ENCODE measurements around the gene INAFM2.

INAFM2 gene

DNA sequence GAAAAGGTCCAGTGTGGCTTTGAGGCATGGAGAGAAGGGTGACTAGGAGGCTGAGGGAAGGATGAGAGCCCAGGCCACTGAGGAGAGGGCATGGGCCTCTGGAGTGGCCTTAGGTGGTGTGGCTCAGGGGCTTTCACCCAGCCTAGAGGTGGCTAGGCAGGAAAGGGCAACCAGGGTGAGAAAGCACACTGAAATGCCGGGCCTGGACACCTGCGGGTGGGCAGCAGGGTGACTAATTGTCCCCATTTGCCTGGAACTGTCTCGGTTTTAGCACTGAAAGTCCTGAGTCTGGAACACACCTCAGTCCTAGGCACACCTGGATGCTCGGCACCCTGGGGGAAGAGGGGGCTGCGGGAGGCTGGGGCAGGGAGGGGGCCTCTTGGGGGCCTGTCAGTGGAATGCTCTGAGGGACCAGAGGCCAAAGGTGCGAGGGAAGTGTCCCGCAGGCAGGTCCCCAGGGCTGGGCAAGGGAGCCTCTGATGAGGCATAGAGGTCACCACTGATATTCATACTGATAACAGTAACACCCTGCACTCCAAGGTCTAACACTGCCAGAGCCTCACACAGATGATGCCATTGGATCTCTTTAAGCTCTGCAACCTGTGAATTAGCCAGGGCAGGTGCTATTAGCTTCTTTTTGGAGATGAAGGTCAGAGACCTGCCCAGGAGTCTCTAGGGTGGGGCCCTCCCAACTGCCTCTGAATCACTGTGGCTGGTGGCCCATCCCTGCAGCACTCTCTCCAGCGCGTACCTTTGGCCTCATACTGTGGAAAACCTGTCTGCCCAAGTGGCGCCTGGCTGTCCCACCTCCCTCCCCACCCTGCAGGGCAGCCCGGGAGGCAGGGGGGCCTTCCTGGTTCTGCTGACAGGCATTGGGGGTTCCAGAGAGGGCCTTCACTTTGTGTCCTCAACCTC lies 24.3 kb downstream of the INAFM2 start:
- Histone ChIP-seq H3K36me3 (no peaks in the 10 kb centered on the region), H3K4me1 (ENCODE audit: control insufficient read depth in 1 of 2, insufficient read depth in 1 of 2, low read depth in 1 of 2, low read length in 1 of 2) (peaks cover 0 to 7% of the 10 kb centered on the region in 2 experiments), H3K27me3 (no peaks in the 10 kb centered on the region), H3K4me3 (ENCODE audit: low read depth in 1 of 2, low read length in 1 of 2) (no peak overlapping the region), H3K27ac (no peak overlapping the region), H3K9me3 (no peaks in the 10 kb centered on the region)
- no peak for TF ChIP-seq CTCF (IDR thresholded peaks at IDR 0.05)

GRCh38 chr15:40348474-40348870 lies 25.0 kb downstream of the INAFM2 start:
- Histone ChIP-seq H3K4me1 (ENCODE audit: control insufficient read depth in 1 of 2, insufficient read depth in 1 of 2, low read depth in 1 of 2, low read length in 1 of 2) (peaks cover 0 to 7% of the 10 kb centered on the region in 2 experiments), H3K27ac (no peak overlapping the region), H3K36me3 (no peaks in the 10 kb centered on the region), H3K4me3 (ENCODE audit: low read depth in 1 of 2, low read length in 1 of 2) (no peak overlapping the region), H3K27me3 (no peaks in the 10 kb centered on the region), H3K9me3 (no peaks in the 10 kb centered on the region)
- no peak for TF ChIP-seq CTCF (IDR thresholded peaks at IDR 0.05)

- no peak overlapping the region for H3K27ac ChIP-seq
- H3K36me3 ChIP-seq = no peaks in the 10 kb centered on the region
- H3K4me3 ChIP-seq (ENCODE audit: low read depth in 1 of 2, low read length in 1 of 2) = no peak overlapping the region
- H3K27me3 ChIP-seq = no peaks in the 10 kb centered on the region
- no peak for TF ChIP-seq CTCF (IDR thresholded peaks at IDR 0.05)
- H3K4me1 ChIP-seq (ENCODE audit: control insufficient read depth in 1 of 2, insufficient read depth in 1 of 2, low read depth in 1 of 2, low read length in 1 of 2) = peaks cover 0 to 7% of the 10 kb centered on the region in 2 experiments
- no peaks in the 10 kb centered on the region for H3K9me3 ChIP-seq
Observed at GRCh38 chr15:40349163-40349562, 25.7 kb downstream of the INAFM2 start.

- no peak for TF ChIP-seq CTCF (IDR thresholded peaks at IDR 0.05)
- Histone ChIP-seq H3K9me3 (no peaks in the 10 kb centered on the region), H3K4me1 (ENCODE audit: control insufficient read depth in 1 of 2, insufficient read depth in 1 of 2, low read depth in 1 of 2, low read length in 1 of 2) (peaks cover 0 to 3% of the 10 kb centered on the region in 2 experiments), H3K27ac (no peak overlapping the region), H3K36me3 (no peaks in the 10 kb centered on the region), H3K4me3 (ENCODE audit: low read depth in 1 of 2, low read length in 1 of 2) (no peak overlapping the region), H3K27me3 (no peaks in the 10 kb centered on the region)
Observed at GRCh38 chr15:40352281-40352901, 28.9 kb downstream of the INAFM2 start.

DNA sequence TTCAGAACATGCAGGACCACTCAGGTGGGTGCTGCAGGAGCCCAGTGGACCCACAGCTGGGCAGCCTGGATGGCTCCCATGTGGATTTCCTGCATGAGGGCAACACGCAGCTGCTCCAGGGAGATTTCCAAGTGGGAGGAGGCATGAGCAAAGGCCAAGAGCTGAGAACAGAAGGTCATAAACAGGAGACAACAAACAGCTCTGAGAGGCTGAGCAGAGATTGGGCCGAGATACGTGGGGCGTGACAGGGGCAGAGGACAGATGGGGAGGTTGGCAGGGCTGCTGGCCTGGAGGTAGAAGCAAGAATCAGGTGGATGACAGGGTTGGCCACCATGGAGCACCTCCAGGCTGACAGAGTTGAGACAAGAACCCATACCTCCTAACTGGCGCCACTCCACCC lies 30.2 kb downstream of the INAFM2 start:
- Histone ChIP-seq H3K36me3 (no peaks in the 10 kb centered on the region), H3K27me3 (peaks cover 5% of the 10 kb centered on the region), H3K4me3 (ENCODE audit: low read depth in 1 of 2, low read length in 1 of 2) (no peak overlapping the region), H3K4me1 (ENCODE audit: control insufficient read depth in 1 of 2, insufficient read depth in 1 of 2, low read depth in 1 of 2, low read length in 1 of 2) (peaks cover 10 to 13% of the 10 kb centered on the region in 2 experiments), H3K27ac (no peak overlapping the region), H3K9me3 (no peaks in the 10 kb centered on the region)
- TF ChIP-seq CTCF (IDR thresholded peaks at IDR 0.05) = no peak

Measured in neutrophil (primary cell).